B cell (primary cell): Measurements from ENCODE around the gene ANKLE2. TPM values are rescaled to one million over a fixed set of nuclear protein-coding genes. Genes with fewer than 3 reads are reported as not detected.

Experiments
- ATAC-seq: fragments of 200-7000 bp; cut with Tn5 transposase; one replicate; pipeline ENCODE4 v1.10.0; 2021; ENCODE audit warnings: low read depth, mild to moderate bottlenecking, moderate number of reproducible peaks, moderate library complexity
- CTCF ChIA-PET: fragments of 350-600 bp; sonication (Branson Sonifier 250); formaldehyde crosslinking; loops from one replicate; lab custom pipeline; 2021; ENCODE audit warnings: antibody characterized with exemption, inconsistent platforms; lab: Charles Lee
- POLR2A ChIA-PET: fragments of 350-600 bp; sonication (Branson Sonifier 250); formaldehyde crosslinking; loops from one replicate; lab custom pipeline; 2021; ENCODE audit warnings: antibody characterized with exemption; lab: Charles Lee
- DNase-seq: peaks from one replicate; pipeline ENCODE4 v3.0.0; 2013
- H2AFZ ChIP-seq: 2 replicates; pipeline ENCODE4 v1.6.1; 2012; ENCODE audit warnings: mild to moderate bottlenecking, low read depth, low read length; ENCODE audit not compliant: insufficient read depth, poor library complexity, severe bottlenecking
- H3K27ac ChIP-seq, 2 donors: 1 replicate in 1 of 2; 2 replicates in 1 of 2; pipeline ENCODE4 v1.5.1; 2012 to 2013; ENCODE audit warnings: low read length in 2 of 2, mild to moderate bottlenecking in 2 of 2, moderate library complexity in 1 of 2
- H3K27me3 ChIP-seq, 4 experiments: fragments of 200-600 bp in 1 of 4; sonication (generic) in 1 of 4; replicated peaks in 1 of 4; 1 replicate in 2 of 4; 2 replicates in 2 of 4; pipeline versions ENCODE4 v1.6.1 to v1.7.0; 2013 to 2016; ENCODE audit warnings: low read length in 3 of 4, mild to moderate bottlenecking in 2 of 4, mixed read lengths in 1 of 4, moderate library complexity in 1 of 4; ENCODE audit not compliant: insufficient read depth in 4 of 4, control insufficient read depth in 3 of 4; ENCODE audit errors: control extremely low read depth in 1 of 4
- H3K36me3 ChIP-seq, 2 experiments: replicated peaks in 1 of 2; 1 replicate in 1 of 2; 2 replicates in 1 of 2; pipeline versions ENCODE4 v1.6.1 to v1.7.1; 2013; ENCODE audit warnings: low read length in 1 of 2; ENCODE audit not compliant: insufficient read depth in 2 of 2, control insufficient read depth in 1 of 2; ENCODE audit errors: control extremely low read depth in 1 of 2, extremely low read depth in 1 of 2
- H3K4me1 ChIP-seq, 2 donors: fragments of 200-600 bp in 1 of 2; sonication (generic) in 1 of 2; 1 replicate in 1 of 2; 2 replicates in 1 of 2; pipeline versions ENCODE4 v1.5.1 to v1.6.1; 2013 to 2017; ENCODE audit warnings: low read length in 2 of 2; ENCODE audit not compliant: control insufficient read depth in 2 of 2, insufficient read depth in 2 of 2
- H3K4me2 ChIP-seq: replicated peaks from 2 replicates; pipeline ENCODE3; 2012; ENCODE audit warnings: mild to moderate bottlenecking, low read depth, low read length; ENCODE audit not compliant: poor library complexity, severe bottlenecking
- H3K4me3 ChIP-seq, 5 experiments: fragments of 200-600 bp in 1 of 5; sonication (generic) in 1 of 5; 1 replicate in 3 of 5; 2 replicates in 2 of 5; pipeline versions ENCODE4 v1.5.1 to v1.7.0; 2011 to 2016; ENCODE audit warnings: low read length in 4 of 5, mild to moderate bottlenecking in 4 of 5, low read depth in 2 of 5, control low read depth in 1 of 5, moderate library complexity in 1 of 5; ENCODE audit not compliant: insufficient read depth in 1 of 5; ENCODE audit errors: control extremely low read depth in 1 of 5, extremely low read depth in 1 of 5
- H3K79me2 ChIP-seq: fragments of 200-600 bp; sonication (generic); one replicate; pipeline ENCODE4 v1.6.0; 2016; ENCODE audit warnings: low read length; ENCODE audit not compliant: control insufficient read depth, insufficient read depth
- H3K9ac ChIP-seq: fragments of 200-600 bp; sonication (generic); 2 replicates; pipeline ENCODE4 v1.6.1; 2017; ENCODE audit warnings: mild to moderate bottlenecking, low read length, moderate library complexity
- H3K9me3 ChIP-seq, 3 donors: one replicate each; pipeline versions ENCODE4 v1.6.1 to v1.7.1; 2013; ENCODE audit warnings: low read length in 2 of 3; ENCODE audit not compliant: control insufficient read depth in 2 of 3, insufficient read depth in 1 of 3; ENCODE audit errors: control extremely low read depth in 1 of 3
- H4K20me1 ChIP-seq: 2 replicates; pipeline ENCODE4 v1.6.0; 2012; ENCODE audit warnings: mild to moderate bottlenecking, low read length; ENCODE audit not compliant: insufficient read depth, control insufficient read depth, poor library complexity, severe bottlenecking
- H3K27ac Mint-ChIP-seq: one replicate; pipeline ENCODE4 v1.8.0; 2021; ENCODE audit warnings: mixed read lengths
- H3K27me3 Mint-ChIP-seq: one replicate; pipeline ENCODE4 v1.8.0; 2021; ENCODE audit warnings: mixed read lengths
- H3K4me1 Mint-ChIP-seq: one replicate; pipeline ENCODE4 v1.8.0; 2021; ENCODE audit warnings: mixed read lengths
- H3K4me3 Mint-ChIP-seq: one replicate; pipeline ENCODE4 v1.8.0; 2021; ENCODE audit warnings: mixed read lengths
- H3K9me3 Mint-ChIP-seq: one replicate; pipeline ENCODE4 v1.8.0; 2022; ENCODE audit warnings: mixed read lengths; ENCODE audit not compliant: insufficient read depth
- EZH2 ChIP-seq: IDR thresholded peaks from 2 replicates; pipeline ENCODE4 v1.6.1; 2012; ENCODE audit warnings: borderline replicate concordance, low read depth, mild to moderate bottlenecking, moderate library complexity, low read length; ENCODE audit not compliant: insufficient read depth, poor library complexity, severe bottlenecking
- WGBS: methylation state at CpG from one replicate; pipeline ENCODE4 v1.1.5; 2013; ENCODE audit warnings: missing lambda C conversion rate; ENCODE audit not compliant: insufficient coverage; 5-methylcytosine and 5-hydroxymethylcytosine counted together
- intact Hi-C: fragments of 100-400 bp; cut with micrococcal nuclease; formaldehyde crosslinking; loops from one replicate; pipeline ENCODE4 v1.10.0; 2022
- polyA plus RNA-seq: library from polyadenylated mRNA; depleted of rRNA; stranded (reverse); fragments of >200 nt; gene quantifications from 2 replicates; pipeline ENCODE4 v1.2.3, GENCODE V29; 2012
- total RNA-seq, 2 donors: library from RNA; stranded (reverse); fragments of 120-200 nt in 1 of 2; gene quantifications; 1 replicate in 1 of 2; 2 replicates in 1 of 2; pipeline versions ENCODE4 v1.2.3 to v1.2.4, GENCODE V29; 2013 to 2022
- TF ChIP-seq, protein P1 (sequence below): fragments of 200-600 bp; IDR thresholded peaks from one replicate; pipeline ENCODE4 v1.8.0; 2022; ENCODE audit warnings: antibody characterized with exemption, mild to moderate bottlenecking

ANKLE2 gene
- total and polyA plus RNA-seq, 2 donors (not counting 1 experiment from before 2014, with no cell fraction given) = 105 to 148 TPM

DNA sequence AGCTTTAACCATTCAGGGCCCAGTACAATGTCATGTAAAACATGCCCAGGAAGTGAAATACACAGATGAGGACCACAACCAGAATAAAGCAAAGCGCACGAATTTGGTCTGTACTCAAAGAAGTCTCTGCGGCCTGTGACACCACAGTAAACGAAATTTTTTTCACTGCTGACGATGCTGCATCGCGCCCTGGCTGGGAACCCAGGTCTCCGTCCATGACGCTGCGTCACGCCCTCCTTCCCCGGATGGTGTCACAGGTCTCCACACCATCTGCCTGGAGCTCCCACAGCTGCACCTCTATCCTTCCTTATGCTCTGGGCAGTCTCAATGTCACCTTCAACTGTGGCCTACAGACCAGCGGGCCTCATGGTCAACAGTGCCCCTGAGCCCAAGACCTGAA lies 17.8 kb downstream of the ANKLE2 start:
- peaks cover 12% of the 10 kb centered on the region for H3K4me1 Mint-ChIP-seq
- Histone ChIP-seq H3K4me2 (no peak overlapping the region), H3K9ac (no peak overlapping the region), H3K27me3 (no peaks in the 10 kb centered on the region), H2AFZ (no peak overlapping the region), H4K20me1 (peaks cover 47% of the 10 kb centered on the region), H3K9me3 (no peaks in the 10 kb centered on the region), H3K4me3 (no peak overlapping the region), H3K79me2 (peaks cover 72% of the 10 kb centered on the region), H3K4me1 (peaks cover 4 to 6% of the 10 kb centered on the region in 2 donors), H3K36me3 (peaks cover 2 to 93% of the 10 kb centered on the region in 2 experiments), H3K27ac (no peak overlapping the region)
- DNase-seq (no peak), ATAC-seq (no peak)
- H3K27me3 Mint-ChIP-seq = no peaks in the 10 kb centered on the region
- no peaks in the 10 kb centered on the region for H3K9me3 Mint-ChIP-seq
- POLR2A ChIA-PET = no interaction called here
- H3K27ac Mint-ChIP-seq = no peak overlapping the region
- TF ChIP-seq EZH2 = no peak
- TF ChIP-seq, protein P1, sequence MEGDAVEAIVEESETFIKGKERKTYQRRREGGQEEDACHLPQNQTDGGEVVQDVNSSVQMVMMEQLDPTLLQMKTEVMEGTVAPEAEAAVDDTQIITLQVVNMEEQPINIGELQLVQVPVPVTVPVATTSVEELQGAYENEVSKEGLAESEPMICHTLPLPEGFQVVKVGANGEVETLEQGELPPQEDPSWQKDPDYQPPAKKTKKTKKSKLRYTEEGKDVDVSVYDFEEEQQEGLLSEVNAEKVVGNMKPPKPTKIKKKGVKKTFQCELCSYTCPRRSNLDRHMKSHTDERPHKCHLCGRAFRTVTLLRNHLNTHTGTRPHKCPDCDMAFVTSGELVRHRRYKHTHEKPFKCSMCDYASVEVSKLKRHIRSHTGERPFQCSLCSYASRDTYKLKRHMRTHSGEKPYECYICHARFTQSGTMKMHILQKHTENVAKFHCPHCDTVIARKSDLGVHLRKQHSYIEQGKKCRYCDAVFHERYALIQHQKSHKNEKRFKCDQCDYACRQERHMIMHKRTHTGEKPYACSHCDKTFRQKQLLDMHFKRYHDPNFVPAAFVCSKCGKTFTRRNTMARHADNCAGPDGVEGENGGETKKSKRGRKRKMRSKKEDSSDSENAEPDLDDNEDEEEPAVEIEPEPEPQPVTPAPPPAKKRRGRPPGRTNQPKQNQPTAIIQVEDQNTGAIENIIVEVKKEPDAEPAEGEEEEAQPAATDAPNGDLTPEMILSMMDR = no peak
- intact Hi-C loops = no loop called here
- H3K4me3 Mint-ChIP-seq = no peak overlapping the region
- 97% methylated on average over 13 of the region's 13 CpGs for WGBS
- CTCF ChIA-PET = no interaction called here

DNA sequence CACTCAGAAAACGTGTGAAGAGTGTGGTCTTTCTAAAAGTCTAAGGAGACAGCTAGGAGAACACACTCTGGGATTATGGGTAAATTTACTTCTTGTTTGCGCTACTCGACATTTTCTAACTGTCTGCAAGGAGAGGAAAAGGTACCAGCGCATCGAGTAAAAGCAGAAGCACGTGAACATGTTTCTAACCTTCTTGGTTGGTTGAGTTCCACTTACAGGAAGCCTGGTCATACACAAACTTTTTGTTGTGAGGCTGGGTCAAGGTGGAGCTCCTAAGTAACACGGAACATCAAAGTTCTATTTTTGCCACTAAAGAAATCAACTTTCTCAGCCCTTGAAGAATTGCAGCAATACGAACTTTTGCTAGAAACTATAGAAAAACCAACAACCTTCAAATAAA lies 20.0 kb downstream of the ANKLE2 start:
- TF ChIP-seq, protein P1 = no peak
- TF ChIP-seq EZH2 = no peak
- no peak overlapping the region for H3K4me3 ChIP-seq
- no peaks in the 10 kb centered on the region for H3K27me3 ChIP-seq
- Mint-ChIP-seq H3K9me3 (no peaks in the 10 kb centered on the region), H3K4me1 (peaks cover 12% of the 10 kb centered on the region), H3K27ac (peak overlapping the region; percentile 46), H3K27me3 (no peaks in the 10 kb centered on the region), H3K4me3 (no peak overlapping the region)
- intact Hi-C loops = no loop called here
- H3K9me3 ChIP-seq = no peaks in the 10 kb centered on the region
- no peak overlapping the region for H2AFZ ChIP-seq
- H3K9ac ChIP-seq = no peak overlapping the region
- ChIA-PET CTCF (no interaction called here), POLR2A (interaction anchor here (0.5 to 0.6 kb wide), 3 partner anchors 30 to 88 kb away, joined by 3 to 4 read pairs (median 3); no protein-coding TSS in a partner anchor)
- ATAC-seq (no peak), DNase-seq (peak; percentile 33)
- peaks cover 52% of the 10 kb centered on the region for H3K79me2 ChIP-seq
- H4K20me1 ChIP-seq = peaks cover 37% of the 10 kb centered on the region
- WGBS = 77% methylated on average over 3 of the region's 8 CpGs
- H3K4me2 ChIP-seq = no peak overlapping the region
- peaks cover 2 to 85% of the 10 kb centered on the region in 2 experiments for H3K36me3 ChIP-seq
- H3K4me1 ChIP-seq = peaks cover 4 to 6% of the 10 kb centered on the region in 2 donors
- H3K27ac ChIP-seq = peak overlapping the region in 1 of 2 donors; percentile 10
